ENCODE measurements around the gene PLCG2. TPM values are rescaled to one million over a fixed set of nuclear protein-coding genes. Genes with fewer than 3 reads are reported as not detected.

PLCG2 gene
- total RNA-seq, 6 experiments from 2014 or later, result 11.1 to 23.1 (median 17.7) TPM

DNA sequence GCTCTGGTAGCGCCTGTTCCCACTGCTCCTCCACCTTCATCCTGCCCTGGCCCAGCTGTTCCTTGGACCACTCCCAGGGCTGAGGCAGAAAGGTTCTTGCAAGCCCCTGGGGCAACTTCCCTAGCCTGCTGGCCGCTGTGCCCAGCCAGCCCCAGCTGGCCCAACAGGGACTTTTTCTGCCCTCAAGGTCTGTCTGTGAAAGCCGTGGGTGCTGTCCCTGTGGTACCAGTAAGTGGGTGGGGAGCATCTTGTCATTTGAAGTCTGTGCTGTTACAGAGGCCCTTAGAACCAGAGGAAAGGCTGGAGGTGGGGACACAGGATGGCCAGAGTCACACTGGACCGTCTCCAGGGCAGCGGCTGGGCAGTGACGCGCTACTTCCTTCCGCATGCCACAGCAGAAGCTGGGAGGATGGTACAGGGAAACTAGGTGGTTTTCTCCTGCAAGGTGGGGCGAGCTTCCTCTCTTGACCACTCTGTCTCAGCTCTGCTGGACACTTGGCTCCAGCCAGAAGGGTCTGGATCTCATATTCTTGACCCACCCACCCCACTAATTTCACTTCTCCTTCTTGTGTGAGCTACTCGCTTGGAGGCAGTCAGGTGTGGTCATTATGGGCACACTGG is 87.8 kb downstream of the PLCG2 start:
- Histone ChIP-seq H3K4me3 (no peak overlapping the region), H3K4me1 (no peaks in the 10 kb centered on the region), H3K36me3 (no peaks in the 10 kb centered on the region), H3K27me3 (no peaks in the 10 kb centered on the region), H3K27ac (peak overlapping the region in 1 of 3 donors; percentile 29), H3K9me3 (no peaks in the 10 kb centered on the region)
- intact Hi-C loops (cut with DNase I), result no loop called here
- no peak for TF ChIP-seq POLR2A (IDR thresholded peaks at IDR 0.05)
- ATAC-seq (peak; percentile 82 to 89 (median 88)), DNase-seq (peak; percentile 63 to 74 (median 71))
- 67% methylated on average over 4 of the region's 10 CpGs for WGBS (ENCODE audit: insufficient coverage, low coverage, low lambda C conversion rate, missing lambda C conversion rate)

DNA sequence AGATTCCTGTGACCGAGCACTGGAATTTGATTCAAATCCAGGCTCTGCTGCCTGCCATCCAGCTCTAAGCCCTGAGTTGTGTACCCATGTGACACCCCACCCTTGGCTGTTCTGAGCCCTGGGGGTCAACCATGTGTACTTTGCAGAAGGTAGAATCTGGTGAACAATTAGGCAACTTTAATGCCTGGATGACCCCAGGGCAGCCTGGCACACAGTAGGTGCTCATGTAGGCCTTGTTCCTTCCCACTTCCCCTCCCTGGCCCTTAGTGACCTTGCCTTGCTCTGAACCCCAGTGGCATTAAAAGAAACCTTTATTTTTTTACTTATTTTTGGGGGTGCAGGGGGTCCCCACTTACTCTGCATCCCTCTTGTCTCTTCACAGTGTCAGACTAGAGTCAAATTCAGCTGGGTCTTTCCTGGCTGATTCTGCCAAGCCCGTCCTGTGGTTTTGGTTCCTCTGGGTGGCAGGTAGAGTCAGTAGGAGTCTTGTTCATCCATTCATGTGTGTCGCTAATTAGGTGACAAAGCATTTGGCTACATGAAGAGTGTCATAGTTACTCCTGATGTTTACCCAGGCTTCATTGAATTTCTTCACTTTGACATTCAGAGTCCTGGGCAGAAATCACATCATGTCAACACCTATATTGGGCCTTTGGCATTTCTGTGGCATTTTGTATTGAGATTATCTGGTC is 89.1 kb downstream of the PLCG2 start:
- ATAC-seq, result no peak
- Histone ChIP-seq H3K4me1 (no peaks in the 10 kb centered on the region), H3K27ac (no peak overlapping the region), H3K27me3 (no peaks in the 10 kb centered on the region), H3K9me3 (no peaks in the 10 kb centered on the region), H3K4me3 (no peak overlapping the region), H3K36me3 (no peaks in the 10 kb centered on the region)
- 100% methylated on average over 2 of the region's 3 CpGs for whole genome bisulfite sequencing (ENCODE audit: insufficient coverage, low coverage, low lambda C conversion rate, missing lambda C conversion rate)
- DNase-seq, result no peak
- no peak for TF ChIP-seq POLR2A (IDR thresholded peaks at IDR 0.05)
- TF ChIP-seq, protein P1, sequence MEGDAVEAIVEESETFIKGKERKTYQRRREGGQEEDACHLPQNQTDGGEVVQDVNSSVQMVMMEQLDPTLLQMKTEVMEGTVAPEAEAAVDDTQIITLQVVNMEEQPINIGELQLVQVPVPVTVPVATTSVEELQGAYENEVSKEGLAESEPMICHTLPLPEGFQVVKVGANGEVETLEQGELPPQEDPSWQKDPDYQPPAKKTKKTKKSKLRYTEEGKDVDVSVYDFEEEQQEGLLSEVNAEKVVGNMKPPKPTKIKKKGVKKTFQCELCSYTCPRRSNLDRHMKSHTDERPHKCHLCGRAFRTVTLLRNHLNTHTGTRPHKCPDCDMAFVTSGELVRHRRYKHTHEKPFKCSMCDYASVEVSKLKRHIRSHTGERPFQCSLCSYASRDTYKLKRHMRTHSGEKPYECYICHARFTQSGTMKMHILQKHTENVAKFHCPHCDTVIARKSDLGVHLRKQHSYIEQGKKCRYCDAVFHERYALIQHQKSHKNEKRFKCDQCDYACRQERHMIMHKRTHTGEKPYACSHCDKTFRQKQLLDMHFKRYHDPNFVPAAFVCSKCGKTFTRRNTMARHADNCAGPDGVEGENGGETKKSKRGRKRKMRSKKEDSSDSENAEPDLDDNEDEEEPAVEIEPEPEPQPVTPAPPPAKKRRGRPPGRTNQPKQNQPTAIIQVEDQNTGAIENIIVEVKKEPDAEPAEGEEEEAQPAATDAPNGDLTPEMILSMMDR (IDR thresholded peaks at IDR 0.05), result no peak
- intact Hi-C loops (cut with DNase I), result no loop called here

DNA sequence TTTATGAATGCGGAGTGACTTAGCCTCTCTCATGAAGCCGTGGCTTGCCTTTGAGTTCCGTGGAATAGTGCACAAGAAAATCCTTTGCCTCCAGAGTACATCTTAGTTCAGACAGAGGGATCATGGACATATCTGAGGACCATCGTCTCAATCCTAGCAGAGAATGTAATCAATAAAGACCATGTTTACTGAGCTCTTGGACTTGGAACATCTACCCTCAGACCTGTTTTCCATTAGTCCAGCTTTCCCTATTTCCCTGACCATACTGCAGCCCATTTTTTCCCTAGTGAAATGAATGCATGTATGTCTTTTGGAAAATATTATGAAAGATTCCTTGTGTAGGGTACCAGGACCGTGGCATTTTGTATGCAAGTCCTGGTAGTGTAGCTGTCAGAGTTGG is 90.2 kb downstream of the PLCG2 start:
- H3K9me3 ChIP-seq, result no peaks in the 10 kb centered on the region
- no peak overlapping the region for H3K27ac ChIP-seq
- DNase-seq (no peak), ATAC-seq (no peak)
- no peaks in the 10 kb centered on the region for H3K36me3 ChIP-seq
- WGBS (ENCODE audit: insufficient coverage, low coverage, low lambda C conversion rate, missing lambda C conversion rate), result 71% methylated on average over 1 of the region's 5 CpGs
- no peak for TF ChIP-seq POLR2A (IDR thresholded peaks at IDR 0.05)
- TF ChIP-seq, protein P1 (IDR thresholded peaks at IDR 0.05), result no peak
- H3K4me3 ChIP-seq, result no peak overlapping the region
- no peaks in the 10 kb centered on the region for H3K27me3 ChIP-seq
- intact Hi-C loops (cut with DNase I), result no loop called here
- H3K4me1 ChIP-seq, result peaks cover 0 to 9% (median 0%) of the 10 kb centered on the region in 4 donors

DNA sequence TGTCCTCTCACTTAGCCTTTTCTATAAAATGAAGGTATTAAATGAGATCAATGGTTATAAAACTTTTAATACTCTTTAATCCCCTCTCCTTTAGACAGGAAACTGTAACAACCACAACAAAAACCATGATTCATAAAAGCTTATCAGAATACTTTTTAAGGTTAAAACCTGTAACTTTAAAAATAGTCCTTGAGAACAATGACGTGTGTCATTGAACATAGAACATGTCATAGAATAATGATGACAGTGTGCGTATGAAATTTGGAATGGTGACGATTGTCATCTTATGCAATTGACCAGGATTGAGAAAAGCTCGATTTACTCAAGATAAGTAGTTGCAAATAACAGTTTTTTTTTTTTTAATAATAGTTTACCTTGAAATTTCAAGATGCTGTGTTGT is 94.1 kb downstream of the PLCG2 start:
- no peak overlapping the region for H3K27ac ChIP-seq
- peaks cover 0 to 10% (median 0%) of the 10 kb centered on the region in 4 donors for H3K4me1 ChIP-seq
- ATAC-seq (no peak), DNase-seq (no peak)
- H3K9me3 ChIP-seq, result no peaks in the 10 kb centered on the region
- H3K36me3 ChIP-seq, result no peaks in the 10 kb centered on the region
- WGBS (ENCODE audit: insufficient coverage, low coverage, low lambda C conversion rate, missing lambda C conversion rate), result 49% methylated on average over 4 of the region's 4 CpGs
- TF ChIP-seq POLR2A (IDR thresholded peaks at IDR 0.05), result no peak
- TF ChIP-seq, protein P1 (IDR thresholded peaks at IDR 0.05), result no peak
- no peaks in the 10 kb centered on the region for H3K27me3 ChIP-seq
- no peak overlapping the region for H3K4me3 ChIP-seq
- intact Hi-C loops (cut with DNase I), result no loop called here
